Measurements from ENCODE around the gene RPGRIP1L.

Gene RPGRIP1L

GRCh38 chr16:53566552-53567245 is 137.0 kb downstream of the RPGRIP1L start:
- in situ Hi-C loops (cut with HindIII; ENCODE audit: low pct_ligation_motif_present, low sequenced_read_pairs): no loop called here
- Histone ChIP-seq H3K27ac (no peak overlapping the region), H3K4me3 (ENCODE audit: low read depth, low read length) (no peak overlapping the region), H3K36me3 (replicated peaks) (no peaks in the 10 kb centered on the region), H3K27me3 (replicated peaks) (no peaks in the 10 kb centered on the region)
- TF ChIP-seq, protein P1, sequence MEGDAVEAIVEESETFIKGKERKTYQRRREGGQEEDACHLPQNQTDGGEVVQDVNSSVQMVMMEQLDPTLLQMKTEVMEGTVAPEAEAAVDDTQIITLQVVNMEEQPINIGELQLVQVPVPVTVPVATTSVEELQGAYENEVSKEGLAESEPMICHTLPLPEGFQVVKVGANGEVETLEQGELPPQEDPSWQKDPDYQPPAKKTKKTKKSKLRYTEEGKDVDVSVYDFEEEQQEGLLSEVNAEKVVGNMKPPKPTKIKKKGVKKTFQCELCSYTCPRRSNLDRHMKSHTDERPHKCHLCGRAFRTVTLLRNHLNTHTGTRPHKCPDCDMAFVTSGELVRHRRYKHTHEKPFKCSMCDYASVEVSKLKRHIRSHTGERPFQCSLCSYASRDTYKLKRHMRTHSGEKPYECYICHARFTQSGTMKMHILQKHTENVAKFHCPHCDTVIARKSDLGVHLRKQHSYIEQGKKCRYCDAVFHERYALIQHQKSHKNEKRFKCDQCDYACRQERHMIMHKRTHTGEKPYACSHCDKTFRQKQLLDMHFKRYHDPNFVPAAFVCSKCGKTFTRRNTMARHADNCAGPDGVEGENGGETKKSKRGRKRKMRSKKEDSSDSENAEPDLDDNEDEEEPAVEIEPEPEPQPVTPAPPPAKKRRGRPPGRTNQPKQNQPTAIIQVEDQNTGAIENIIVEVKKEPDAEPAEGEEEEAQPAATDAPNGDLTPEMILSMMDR (IDR thresholded peaks at IDR 0.05; ENCODE audit: low read depth, low read length, missing control alignments): no peak
- DNase-seq: no peak

DNA sequence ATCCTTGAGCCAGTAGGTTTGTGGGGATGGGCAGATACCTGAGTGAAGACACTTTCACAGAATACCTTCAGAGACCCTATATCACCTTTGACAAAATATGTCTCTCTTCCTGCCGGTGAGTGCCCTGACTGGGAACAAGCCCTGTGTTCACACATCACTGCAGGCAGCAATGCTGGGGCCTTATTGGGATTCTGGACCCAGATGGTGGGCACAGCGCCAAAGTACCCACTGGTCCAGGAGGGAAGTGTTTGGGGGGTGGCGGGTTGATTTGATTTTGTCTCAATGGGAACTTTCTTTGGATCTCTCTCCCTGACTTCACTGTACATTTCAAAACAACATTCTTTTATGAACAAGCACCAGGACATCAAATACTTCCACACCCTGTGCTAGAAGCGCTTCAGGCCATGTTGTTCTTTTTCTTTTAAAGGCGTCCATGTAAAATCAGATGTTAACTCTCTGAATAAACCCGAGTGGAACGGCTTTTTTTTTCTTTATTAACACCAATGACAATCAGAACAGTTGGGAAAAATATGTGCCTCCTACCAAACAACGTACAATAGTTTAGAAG is 138.3 kb downstream of the RPGRIP1L start:
- Histone ChIP-seq H3K27me3 (replicated peaks) (no peaks in the 10 kb centered on the region), H3K27ac (no peak overlapping the region), H3K36me3 (replicated peaks) (no peaks in the 10 kb centered on the region), H3K4me3 (ENCODE audit: low read depth, low read length) (no peak overlapping the region)
- no peak for DNase-seq
- in situ Hi-C loops (cut with HindIII; ENCODE audit: low pct_ligation_motif_present, low sequenced_read_pairs): no loop called here
- TF ChIP-seq, protein P1 (IDR thresholded peaks at IDR 0.05; ENCODE audit: low read depth, low read length, missing control alignments): no peak

GRCh38 chr16:53563426-53563825 is 140.2 kb downstream of the RPGRIP1L start:
- in situ Hi-C loops (cut with HindIII; ENCODE audit: low pct_ligation_motif_present, low sequenced_read_pairs): no loop called here
- TF ChIP-seq, protein P1 (IDR thresholded peaks at IDR 0.05; ENCODE audit: low read depth, low read length, missing control alignments): no peak
- Histone ChIP-seq H3K27ac (no peak overlapping the region), H3K4me3 (ENCODE audit: low read depth, low read length) (no peak overlapping the region), H3K27me3 (replicated peaks) (no peaks in the 10 kb centered on the region), H3K36me3 (replicated peaks) (no peaks in the 10 kb centered on the region)
- DNase-seq: no peak

GRCh38 chr16:53561101-53561888 is 142.4 kb downstream of the RPGRIP1L start:
- Histone ChIP-seq H3K36me3 (replicated peaks) (no peaks in the 10 kb centered on the region), H3K27me3 (replicated peaks) (no peaks in the 10 kb centered on the region), H3K4me3 (ENCODE audit: low read depth, low read length) (no peak overlapping the region), H3K27ac (no peak overlapping the region)
- TF ChIP-seq, protein P1 (IDR thresholded peaks at IDR 0.05; ENCODE audit: low read depth, low read length, missing control alignments): no peak
- in situ Hi-C loops (cut with HindIII; ENCODE audit: low pct_ligation_motif_present, low sequenced_read_pairs): no loop called here
- DNase-seq: no peak

DNA sequence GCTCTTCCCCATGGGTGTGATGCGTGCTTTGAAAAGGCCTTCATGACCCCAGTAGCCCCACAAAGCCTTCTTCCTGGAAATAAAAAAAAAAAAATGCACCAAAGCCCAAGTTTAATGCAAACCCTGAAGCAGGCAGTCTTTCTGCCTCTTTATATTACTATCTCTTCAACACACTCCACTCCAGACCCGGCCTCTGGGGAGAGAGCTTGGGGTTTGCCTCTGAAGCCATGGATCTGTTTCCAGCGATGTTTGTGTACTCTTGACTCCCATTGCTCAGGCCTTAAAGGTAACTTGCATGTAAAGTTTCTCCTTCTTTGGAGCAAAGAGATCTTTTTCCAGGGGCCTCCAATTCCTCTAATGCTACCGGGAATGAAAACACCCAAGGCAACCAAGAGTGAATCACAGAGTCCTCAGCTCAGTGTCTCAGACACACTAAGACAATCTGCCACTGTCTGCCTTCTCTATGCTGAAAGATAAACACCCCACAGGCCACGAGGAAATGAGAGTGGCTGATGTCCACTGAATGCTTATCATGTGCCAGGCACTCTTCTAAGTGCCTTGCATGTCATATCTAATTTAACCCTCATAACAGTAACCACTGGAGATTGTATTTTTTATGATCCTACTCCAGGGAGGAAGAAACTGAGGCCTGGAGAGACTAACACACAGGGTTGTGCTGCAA is 144.2 kb downstream of the RPGRIP1L start:
- no peak for DNase-seq
- Histone ChIP-seq H3K27me3 (replicated peaks) (no peaks in the 10 kb centered on the region), H3K36me3 (replicated peaks) (no peaks in the 10 kb centered on the region), H3K27ac (no peak overlapping the region), H3K4me3 (ENCODE audit: low read depth, low read length) (no peak overlapping the region)
- in situ Hi-C loops (cut with HindIII; ENCODE audit: low pct_ligation_motif_present, low sequenced_read_pairs): no loop called here
- TF ChIP-seq, protein P1 (IDR thresholded peaks at IDR 0.05; ENCODE audit: low read depth, low read length, missing control alignments): no peak
